GM10266 (cell line): ENCODE results near the gene CNBD2.
A peak's percentile ranks its signal among the peaks of the same experiment; 100 is the strongest.
"Not testable (repeated sequence)": the region's sequence is repeated elsewhere in the genome, so short reads cannot be mapped to it uniquely, and the experiment has no call there.

ENCODE experiments used
- DNase-seq: peaks from one replicate; pipeline ENCODE4 v3.0.0; 2012; ENCODE audit errors: extremely low spot score
- TF ChIP-seq, protein P1 (sequence below): IDR thresholded peaks from 2 replicates; pipeline ENCODE4 v1.5.1; 2012; ENCODE audit warnings: mild to moderate bottlenecking, low read depth; ENCODE audit not compliant: control insufficient read depth, insufficient read depth; ENCODE audit errors: missing control alignments

CNBD2 gene

DNA sequence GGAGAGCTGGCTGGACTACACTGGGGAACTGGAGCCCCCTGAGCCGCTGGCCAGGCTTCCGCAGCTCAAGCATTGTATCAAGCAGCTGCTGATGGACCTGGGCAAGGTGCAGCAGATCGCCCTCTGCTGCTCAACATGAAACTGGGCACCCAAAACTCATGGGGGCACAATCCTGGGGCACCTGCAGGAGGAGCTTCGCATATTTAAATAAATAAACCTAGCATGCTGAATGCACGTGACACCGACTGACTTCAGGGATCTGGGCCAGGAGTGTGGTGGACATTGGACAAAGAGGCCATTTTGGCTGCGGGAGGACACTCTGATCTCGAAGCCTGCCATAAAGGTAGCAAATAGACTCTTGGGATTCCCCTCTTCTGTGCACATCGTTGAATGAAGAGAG lies 20.9 kb upstream of the CNBD2 start:
- DNase-seq = no peak

GRCh38 chr20:35947907-35948306 lies 20.5 kb upstream of the CNBD2 start:
- TF ChIP-seq, protein P1, sequence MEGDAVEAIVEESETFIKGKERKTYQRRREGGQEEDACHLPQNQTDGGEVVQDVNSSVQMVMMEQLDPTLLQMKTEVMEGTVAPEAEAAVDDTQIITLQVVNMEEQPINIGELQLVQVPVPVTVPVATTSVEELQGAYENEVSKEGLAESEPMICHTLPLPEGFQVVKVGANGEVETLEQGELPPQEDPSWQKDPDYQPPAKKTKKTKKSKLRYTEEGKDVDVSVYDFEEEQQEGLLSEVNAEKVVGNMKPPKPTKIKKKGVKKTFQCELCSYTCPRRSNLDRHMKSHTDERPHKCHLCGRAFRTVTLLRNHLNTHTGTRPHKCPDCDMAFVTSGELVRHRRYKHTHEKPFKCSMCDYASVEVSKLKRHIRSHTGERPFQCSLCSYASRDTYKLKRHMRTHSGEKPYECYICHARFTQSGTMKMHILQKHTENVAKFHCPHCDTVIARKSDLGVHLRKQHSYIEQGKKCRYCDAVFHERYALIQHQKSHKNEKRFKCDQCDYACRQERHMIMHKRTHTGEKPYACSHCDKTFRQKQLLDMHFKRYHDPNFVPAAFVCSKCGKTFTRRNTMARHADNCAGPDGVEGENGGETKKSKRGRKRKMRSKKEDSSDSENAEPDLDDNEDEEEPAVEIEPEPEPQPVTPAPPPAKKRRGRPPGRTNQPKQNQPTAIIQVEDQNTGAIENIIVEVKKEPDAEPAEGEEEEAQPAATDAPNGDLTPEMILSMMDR = no peak
- DNase-seq = no peak

More for the DNA sequence above, 20.9 kb upstream of the CNBD2 start:
- TF ChIP-seq, protein P1 = peak; percentile 43

DNA sequence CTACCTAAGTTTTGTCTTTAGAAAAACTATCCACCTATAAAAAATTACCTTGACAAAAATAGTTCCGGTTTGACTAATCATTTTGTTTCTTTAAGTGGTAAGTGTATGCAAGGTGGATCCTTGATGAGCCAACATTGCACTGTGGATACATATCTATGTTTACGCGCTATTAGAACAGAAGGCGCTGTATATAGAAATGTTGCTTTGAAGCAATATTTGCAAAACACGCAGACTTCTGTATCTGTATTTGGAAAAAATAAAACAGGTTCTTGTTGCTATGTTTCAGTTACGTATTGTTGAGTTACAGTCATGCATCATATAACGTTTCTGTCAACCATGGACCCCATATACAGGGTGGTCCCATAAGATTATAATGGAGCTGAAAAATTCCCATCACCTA lies 18.3 kb upstream of the CNBD2 start:
- DNase-seq = no peak
- TF ChIP-seq, protein P1 = no peak

DNA sequence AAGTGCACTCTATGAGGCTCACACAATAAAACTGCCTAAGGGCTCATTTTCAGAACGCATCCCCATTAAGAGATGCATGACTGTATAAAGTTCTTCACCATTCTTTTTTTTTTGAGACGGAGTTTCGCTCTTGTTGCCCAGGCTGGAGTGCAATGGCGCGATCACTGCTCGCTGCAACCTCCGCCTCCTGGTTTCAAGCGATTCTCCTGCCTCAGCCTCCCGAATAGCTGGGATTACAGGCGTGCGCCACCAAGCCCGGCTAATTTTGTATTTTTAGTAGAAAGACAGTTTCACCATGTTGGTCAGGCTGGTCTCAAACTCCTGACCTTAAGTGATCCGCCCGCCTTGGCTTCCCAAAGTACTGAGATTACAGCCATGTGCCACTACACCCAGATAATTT lies 16.3 kb upstream of the CNBD2 start:
- DNase-seq = not testable (repeated sequence)

DNA sequence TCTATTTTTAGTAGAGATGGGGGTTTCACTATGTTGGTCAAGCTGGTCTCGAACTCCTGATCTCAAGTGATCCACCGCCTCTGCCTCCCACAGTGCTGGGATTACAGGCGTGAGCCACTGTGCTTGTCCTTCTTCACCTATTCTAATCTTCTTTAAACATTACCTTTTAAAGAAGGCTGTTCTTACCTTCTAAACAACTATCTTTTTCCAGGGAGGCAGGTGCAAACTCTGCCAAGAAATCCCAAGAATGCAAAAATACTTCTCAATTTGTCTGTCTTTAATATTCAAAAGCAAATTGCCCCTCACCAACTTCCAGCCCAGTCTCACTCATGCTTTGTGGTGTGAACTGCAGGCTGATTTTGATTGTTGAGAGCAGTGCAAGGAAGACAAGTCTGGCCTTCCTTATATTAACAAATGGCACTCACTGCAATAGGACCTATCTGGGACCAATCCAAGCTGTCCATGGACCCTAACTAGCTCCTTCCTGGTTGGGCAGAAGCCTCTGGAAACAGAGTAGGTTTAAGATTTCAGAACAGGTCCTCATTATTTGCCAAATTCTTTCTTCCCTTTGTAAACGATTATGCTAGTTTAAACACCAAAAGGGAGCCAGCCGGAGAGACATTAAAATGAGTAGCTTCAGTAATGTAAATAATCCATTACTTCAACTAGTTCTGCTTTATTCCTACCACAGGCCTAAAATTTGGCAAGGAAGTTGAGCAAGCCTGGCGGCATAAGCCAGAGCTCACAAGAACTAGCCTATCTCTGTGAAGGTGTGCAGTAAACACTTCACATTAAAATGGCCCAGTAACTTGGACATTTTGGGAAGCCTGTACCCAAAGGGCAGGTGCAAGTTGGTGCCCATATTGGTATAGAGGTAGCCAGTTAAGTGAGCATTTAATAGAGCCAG lies 15.7 kb upstream of the CNBD2 start:
- DNase-seq = no peak
- TF ChIP-seq, protein P1 = no peak

DNA sequence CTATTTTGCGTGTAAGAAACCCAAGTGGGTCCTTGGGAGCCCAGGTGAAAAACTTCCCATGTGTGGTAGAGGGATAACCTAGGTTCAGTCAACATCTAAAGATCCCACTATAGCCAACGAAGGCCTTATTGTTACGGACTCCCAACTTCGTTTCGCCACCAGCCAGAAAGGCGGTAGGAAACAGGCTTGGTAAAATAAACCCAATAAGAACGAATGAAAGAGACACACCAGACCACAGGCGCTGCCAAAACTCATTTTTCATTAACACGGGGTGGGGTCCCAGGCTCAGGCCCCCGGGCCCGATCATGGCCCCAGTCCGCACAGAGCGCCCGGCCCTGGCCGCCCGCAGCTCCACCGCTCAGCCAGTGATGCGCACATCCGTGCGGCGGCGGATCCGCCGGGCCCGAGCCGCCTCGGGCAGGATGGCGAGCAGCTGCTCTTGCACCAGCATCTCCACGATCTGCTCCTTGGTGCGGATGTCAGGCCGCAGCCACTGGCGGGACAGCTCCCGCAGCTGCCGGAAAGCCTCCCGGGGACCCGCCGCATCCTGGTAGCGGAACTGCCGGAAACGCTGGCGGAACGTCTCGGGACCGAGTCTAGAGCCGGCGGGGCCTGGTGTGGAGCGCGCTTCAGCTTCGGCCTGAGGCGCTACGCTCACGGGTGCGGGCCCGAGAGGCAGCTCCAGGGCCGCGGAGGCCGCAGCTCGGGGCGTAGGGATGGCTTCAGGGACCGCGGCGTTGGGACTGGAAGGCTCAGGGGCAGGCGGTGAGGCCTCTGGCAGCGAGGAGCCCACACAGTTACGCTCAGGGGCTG lies 14.8 kb upstream of the CNBD2 start:
- DNase-seq = peak; percentile 43
- TF ChIP-seq, protein P1 = no peak

DNA sequence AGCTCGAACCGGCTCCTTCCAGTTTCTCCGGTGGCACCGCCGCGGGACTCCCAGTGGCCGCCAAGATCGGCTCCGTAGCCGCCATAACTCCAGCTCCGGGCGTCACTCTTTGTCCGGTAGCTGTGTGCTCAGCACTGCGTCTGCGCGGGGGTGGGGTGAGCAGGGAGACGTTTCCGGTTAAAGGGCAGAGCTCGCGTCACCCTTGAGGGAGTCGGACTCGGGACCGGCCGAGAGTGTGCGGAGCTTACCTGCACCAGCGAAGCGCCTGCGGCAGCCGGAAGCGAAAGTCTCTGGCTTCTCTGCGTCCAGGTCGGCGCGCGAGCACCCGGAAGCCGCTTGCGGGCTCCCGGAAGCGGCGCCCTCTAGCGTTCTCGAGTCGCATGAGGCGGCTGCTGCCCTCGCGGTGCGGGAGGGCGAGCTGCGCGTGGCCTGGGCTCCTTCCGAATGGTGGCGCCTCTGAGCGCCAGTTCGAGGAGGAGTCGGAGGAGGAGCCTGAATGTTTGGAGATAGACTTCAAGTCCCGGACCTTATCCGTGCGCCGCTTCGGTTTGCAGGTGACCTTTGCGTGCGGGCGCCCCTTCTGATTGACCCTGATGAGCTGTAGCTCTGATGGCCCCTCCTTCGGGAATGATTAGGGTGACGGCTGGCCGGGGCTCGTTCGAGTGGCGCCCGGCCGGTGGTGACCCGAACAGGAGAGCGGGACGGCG lies 14.0 kb upstream of the CNBD2 start, which contains the start of gene SCAND1:
SCAND1 (minus strand) TSS at position 303 of the 707 bp plus-strand sequence; CDS start at position 85, 218 bp downstream.
- DNase-seq = peak; percentile 93
- TF ChIP-seq, protein P1 = peak; percentile 100
